ACC112 (cell line): ENCODE data around the gene DNMT3B.

Source experiments
- H2AFZ ChIP-seq: fragments of 200-600 bp; sonication (generic); one replicate; pipeline ENCODE4 v1.6.0; 2017; ENCODE audit warnings: antibody characterized with exemption, low read length; ENCODE audit not compliant: unreplicated experiment
- H3K27ac ChIP-seq: fragments of 200-600 bp; sonication (generic); 2 replicates; pipeline ENCODE4 v1.5.1; 2014; ENCODE audit warnings: low read depth, mild to moderate bottlenecking, antibody characterized with exemption, low read length, moderate library complexity
- H3K27me3 ChIP-seq: fragments of 200-600 bp; sonication (generic); 2 replicates; pipeline ENCODE4 v1.6.1; 2014; ENCODE audit warnings: mild to moderate bottlenecking, antibody characterized with exemption, low read length, moderate library complexity, mixed read lengths; ENCODE audit not compliant: insufficient read depth
- H3K36me3 ChIP-seq: fragments of 200-600 bp; sonication (generic); 2 replicates; pipeline ENCODE4 v1.6.1; 2016; ENCODE audit warnings: mild to moderate bottlenecking, antibody characterized with exemption, low read length, moderate library complexity, mixed read lengths; ENCODE audit not compliant: insufficient read depth
- H3K4me1 ChIP-seq: fragments of 200-600 bp; sonication (generic); one replicate; pipeline ENCODE4 v1.6.1; 2016; ENCODE audit warnings: low read length, mixed read lengths; ENCODE audit not compliant: insufficient read depth, unreplicated experiment, control insufficient read depth
- H3K4me3 ChIP-seq: fragments of 200-600 bp; sonication (generic); 2 replicates; pipeline ENCODE4 v1.5.1; 2014; ENCODE audit warnings: mild to moderate bottlenecking, low read depth, low read length
- H3K79me2 ChIP-seq: fragments of 200-600 bp; sonication (generic); one replicate; pipeline ENCODE4 v1.6.0; 2016; ENCODE audit warnings: low read length; ENCODE audit not compliant: control insufficient read depth, unreplicated experiment, insufficient read depth

DNMT3B gene

DNA sequence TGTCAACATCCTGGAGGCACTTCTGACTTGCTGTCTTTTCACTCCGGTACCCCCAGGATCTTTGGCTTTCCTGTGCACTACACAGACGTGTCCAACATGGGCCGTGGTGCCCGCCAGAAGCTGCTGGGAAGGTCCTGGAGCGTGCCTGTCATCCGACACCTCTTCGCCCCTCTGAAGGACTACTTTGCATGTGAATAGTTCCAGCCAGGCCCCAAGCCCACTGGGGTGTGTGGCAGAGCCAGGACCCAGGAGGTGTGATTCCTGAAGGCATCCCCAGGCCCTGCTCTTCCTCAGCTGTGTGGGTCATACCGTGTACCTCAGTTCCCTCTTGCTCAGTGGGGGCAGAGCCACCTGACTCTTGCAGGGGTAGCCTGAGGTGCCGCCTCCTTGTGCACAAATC is 45.5 kb downstream of the DNMT3B start:
- Histone ChIP-seq H3K36me3 (no peaks in the 10 kb centered on the region), H3K4me1 (no peaks in the 10 kb centered on the region), H3K4me3 (no peak overlapping the region), H2AFZ (no peak overlapping the region), H3K27me3 (no peaks in the 10 kb centered on the region), H3K79me2 (no peaks in the 10 kb centered on the region), H3K27ac (no peak overlapping the region)

DNA sequence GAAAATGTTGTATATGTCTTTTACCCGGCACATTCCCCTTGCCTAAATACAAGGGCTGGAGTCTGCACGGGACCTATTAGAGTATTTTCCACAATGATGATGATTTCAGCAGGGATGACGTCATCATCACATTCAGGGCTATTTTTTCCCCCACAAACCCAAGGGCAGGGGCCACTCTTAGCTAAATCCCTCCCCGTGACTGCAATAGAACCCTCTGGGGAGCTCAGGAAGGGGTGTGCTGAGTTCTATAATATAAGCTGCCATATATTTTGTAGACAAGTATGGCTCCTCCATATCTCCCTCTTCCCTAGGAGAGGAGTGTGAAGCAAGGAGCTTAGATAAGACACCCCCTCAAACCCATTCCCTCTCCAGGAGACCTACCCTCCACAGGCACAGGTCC is 46.3 kb downstream of the DNMT3B start:
- H3K4me1 ChIP-seq = no peaks in the 10 kb centered on the region
- H3K79me2 ChIP-seq = no peaks in the 10 kb centered on the region
- H3K27me3 ChIP-seq = no peaks in the 10 kb centered on the region
- H3K36me3 ChIP-seq = no peaks in the 10 kb centered on the region
- H2AFZ ChIP-seq = no peak overlapping the region
- no peak overlapping the region for H3K27ac ChIP-seq
- H3K4me3 ChIP-seq = no peak overlapping the region

DNA sequence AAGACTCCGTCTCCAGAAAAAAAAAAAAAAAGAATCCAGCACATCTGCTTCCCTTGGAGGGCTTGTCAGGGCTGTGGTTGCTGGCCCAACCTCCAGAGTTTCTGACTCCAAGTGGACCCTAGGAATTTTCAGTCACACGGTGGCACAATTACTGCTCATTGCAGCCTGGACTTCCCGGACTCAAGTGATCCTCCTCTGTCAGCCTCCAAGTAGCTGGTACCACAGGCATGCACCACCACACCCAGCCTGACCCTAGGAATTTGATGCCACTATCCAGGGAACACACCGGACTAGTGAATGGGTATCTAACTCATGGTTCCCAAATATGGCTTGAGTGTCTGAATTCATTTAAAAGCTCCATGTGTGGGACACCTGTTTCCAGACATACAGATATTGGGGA is 47.7 kb downstream of the DNMT3B start:
- Histone ChIP-seq H3K27ac (no peak overlapping the region), H3K36me3 (no peaks in the 10 kb centered on the region), H3K4me1 (no peaks in the 10 kb centered on the region)

DNA sequence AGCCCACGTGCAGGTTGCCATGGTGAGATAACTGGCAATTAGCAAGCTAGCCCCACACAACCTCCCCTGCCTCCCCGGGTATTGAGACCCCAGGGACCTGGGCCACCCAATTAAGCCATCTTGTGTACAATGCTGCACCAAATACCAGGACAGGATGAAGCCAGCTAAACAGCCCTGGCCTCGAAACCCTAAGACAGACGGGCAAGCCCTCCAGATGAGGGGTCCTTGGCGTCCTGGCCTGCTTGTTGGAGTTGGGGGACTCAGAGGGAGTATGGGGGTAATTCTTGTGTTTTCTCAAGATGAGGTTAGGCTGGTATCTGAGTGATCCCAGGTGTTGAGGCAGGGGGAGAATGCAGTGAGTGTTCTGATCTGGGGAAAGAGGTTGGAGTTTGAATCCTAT is 48.8 kb downstream of the DNMT3B start:
- H3K4me3 ChIP-seq = no peak overlapping the region
- H3K36me3 ChIP-seq = no peaks in the 10 kb centered on the region
- no peak overlapping the region for H3K27ac ChIP-seq

More for the DNA sequence above, 47.7 kb downstream of the DNMT3B start:
- no peak overlapping the region for H3K4me3 ChIP-seq
- H2AFZ ChIP-seq = no peak overlapping the region
- no peaks in the 10 kb centered on the region for H3K27me3 ChIP-seq
- H3K79me2 ChIP-seq = no peaks in the 10 kb centered on the region

DNA sequence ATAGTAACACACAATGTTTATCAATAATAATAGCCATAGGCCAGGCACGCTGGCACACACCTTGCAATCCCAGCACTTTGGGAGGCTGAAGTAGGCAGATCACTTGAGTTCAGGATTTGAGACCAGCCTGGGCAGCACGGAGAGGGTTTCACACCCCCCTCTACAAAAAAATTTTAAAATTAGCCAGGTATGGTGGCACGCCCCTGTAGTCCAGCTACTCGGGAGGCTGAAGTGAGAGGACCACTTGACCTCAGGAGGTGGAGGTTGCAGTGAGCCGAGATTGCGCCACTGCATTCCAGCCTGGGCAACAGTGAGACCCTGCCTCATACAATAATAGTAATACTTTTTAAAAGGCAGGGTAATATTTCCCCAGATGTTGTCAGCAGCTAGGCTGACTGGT is 49.7 kb downstream of the DNMT3B start:
- H3K27ac ChIP-seq = no peak overlapping the region
- no peaks in the 10 kb centered on the region for H3K36me3 ChIP-seq
- H3K4me1 ChIP-seq = no peaks in the 10 kb centered on the region
- H3K79me2 ChIP-seq = no peaks in the 10 kb centered on the region
- H3K4me3 ChIP-seq = no peak overlapping the region
- no peaks in the 10 kb centered on the region for H3K27me3 ChIP-seq
- no peak overlapping the region for H2AFZ ChIP-seq

More for the DNA sequence above, 48.8 kb downstream of the DNMT3B start:
- no peak overlapping the region for H2AFZ ChIP-seq
- no peaks in the 10 kb centered on the region for H3K27me3 ChIP-seq
- H3K4me1 ChIP-seq = no peaks in the 10 kb centered on the region
- no peaks in the 10 kb centered on the region for H3K79me2 ChIP-seq

DNA sequence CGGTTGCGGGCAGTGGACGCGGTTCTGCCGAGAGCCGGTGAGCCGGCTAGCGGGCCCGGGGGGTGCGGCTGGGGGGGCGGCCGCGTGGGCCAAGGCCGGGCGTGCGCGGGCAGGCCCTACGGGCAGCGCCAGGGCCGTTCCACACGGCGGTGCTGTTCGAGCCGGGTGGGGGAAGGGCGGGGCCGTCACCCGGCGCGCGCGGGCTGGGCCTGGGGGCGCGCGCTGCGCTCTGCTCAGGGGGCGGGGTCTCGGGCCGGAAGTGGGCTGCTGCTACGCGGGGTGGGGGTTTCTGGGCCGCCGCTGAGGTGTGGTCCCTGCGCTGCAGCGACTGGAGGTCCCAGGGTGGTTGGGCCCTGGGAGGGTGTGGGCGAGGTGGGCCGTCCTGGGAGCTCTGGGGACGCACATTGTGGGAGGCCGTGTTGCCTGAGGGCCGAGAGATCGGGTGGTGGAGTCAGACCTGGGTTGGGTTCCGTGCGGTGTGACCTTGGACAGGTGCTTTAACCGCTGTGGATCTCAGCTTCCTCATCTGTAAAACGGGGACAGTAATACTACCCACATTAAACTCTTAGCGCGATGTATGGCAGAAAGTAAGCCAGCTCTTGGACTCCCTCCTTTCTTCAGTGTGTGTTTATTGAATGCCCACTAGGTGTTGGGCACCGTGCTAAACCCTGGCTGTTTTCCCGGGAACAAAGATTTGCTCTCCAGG is 58.0 kb downstream of the DNMT3B start:
- H3K4me3 ChIP-seq = peak overlapping the region; percentile 92
- no peaks in the 10 kb centered on the region for H3K36me3 ChIP-seq
- H3K27me3 ChIP-seq = no peaks in the 10 kb centered on the region
- peak overlapping the region; percentile 68; the same call in 1 of the 2 replicates for H3K27ac ChIP-seq
- H3K79me2 ChIP-seq = peaks cover 51% of the 10 kb centered on the region
- peak overlapping the region; percentile 39 for H2AFZ ChIP-seq
- peaks cover 38% of the 10 kb centered on the region for H3K4me1 ChIP-seq

DNA sequence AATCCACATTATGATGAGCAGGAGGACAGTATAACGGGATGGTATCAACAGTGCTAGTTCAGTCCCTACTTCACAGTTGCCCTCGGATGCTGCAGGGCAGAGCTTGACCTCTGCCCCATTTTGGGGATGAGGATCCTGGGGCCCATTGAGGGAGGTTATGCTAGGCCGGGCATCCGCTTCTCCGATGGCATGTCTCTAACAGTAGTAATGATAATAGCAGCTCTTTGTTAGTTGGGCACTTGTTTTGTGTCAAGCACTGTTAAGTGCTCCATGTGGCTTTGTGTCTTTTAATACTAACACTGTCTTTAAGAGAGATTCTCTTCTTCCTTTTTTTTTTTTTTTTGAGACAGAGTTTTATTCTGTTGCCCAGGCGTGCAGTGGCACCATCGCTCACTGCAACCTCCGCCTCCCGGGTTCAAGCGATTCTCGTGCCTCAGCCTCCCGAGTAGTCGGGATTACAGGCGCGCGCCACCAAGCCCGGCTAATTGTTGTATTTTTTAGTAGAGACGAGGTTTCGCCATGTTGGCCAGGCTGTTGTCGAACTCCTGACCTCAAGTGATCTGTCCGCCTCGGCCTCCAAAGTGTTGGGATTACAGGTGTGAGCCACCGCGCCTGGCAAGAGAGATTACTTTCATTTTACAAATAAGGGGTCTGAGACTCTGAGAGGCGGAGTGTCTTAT is 58.7 kb downstream of the DNMT3B start:
- Histone ChIP-seq H3K27ac (peak overlapping the region; percentile 68; the same call in 1 of the 2 replicates), H3K27me3 (no peaks in the 10 kb centered on the region), H3K36me3 (no peaks in the 10 kb centered on the region), H3K4me3 (peak overlapping the region; percentile 92), H2AFZ (no peak overlapping the region), H3K79me2 (peaks cover 56% of the 10 kb centered on the region), H3K4me1 (peaks cover 38% of the 10 kb centered on the region)

DNA sequence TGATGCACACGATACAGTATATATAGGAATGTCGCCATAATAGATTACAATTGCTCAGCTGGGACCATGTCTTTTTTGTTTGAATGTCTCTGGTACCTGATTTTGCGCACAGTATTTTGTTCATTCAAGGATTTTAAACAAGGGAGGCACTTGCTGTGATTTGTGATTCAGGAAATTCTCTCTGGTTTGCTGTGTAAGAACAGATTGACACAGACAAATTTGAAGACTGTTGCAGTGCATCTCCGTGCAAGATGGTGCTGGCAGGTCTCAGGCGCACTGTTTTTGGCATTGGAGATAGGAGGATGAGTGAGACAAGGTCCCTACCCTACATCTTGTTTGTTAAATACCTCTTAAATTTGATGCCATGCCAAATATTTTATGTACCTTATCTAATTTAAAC is 60.0 kb downstream of the DNMT3B start:
- H3K4me3 ChIP-seq = peak overlapping the region; percentile 92; the same call in 1 of the 2 replicates
- H3K4me1 ChIP-seq = peaks cover 38% of the 10 kb centered on the region
- no peaks in the 10 kb centered on the region for H3K36me3 ChIP-seq
- H3K27ac ChIP-seq = peak overlapping the region; percentile 23
- peaks cover 65% of the 10 kb centered on the region for H3K79me2 ChIP-seq
- H3K27me3 ChIP-seq = no peaks in the 10 kb centered on the region
- H2AFZ ChIP-seq = no peak overlapping the region

DNA sequence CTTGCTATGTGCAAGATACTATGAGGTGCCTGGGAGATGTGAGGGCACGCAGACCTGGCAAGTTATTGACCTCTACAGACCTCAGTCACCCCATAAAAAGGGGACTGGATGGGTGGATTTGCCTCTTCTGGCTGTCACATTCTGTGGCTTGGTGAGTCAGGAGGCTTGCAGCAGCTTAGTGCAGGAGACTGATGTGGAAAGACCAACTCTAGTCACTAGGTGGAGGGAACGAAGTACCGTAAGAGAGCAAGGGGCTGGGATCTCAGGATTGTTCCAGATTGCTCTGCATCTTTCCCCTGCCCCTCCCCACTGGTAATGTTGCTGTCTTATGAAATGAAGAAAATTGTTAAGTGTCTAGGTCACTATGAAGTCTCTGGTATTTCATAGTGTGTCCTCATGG is 60.9 kb downstream of the DNMT3B start:
- H3K36me3 ChIP-seq = no peaks in the 10 kb centered on the region
- peak overlapping the region; percentile 16 for H3K4me3 ChIP-seq
- peak overlapping the region; percentile 60 for H3K27ac ChIP-seq

DNA sequence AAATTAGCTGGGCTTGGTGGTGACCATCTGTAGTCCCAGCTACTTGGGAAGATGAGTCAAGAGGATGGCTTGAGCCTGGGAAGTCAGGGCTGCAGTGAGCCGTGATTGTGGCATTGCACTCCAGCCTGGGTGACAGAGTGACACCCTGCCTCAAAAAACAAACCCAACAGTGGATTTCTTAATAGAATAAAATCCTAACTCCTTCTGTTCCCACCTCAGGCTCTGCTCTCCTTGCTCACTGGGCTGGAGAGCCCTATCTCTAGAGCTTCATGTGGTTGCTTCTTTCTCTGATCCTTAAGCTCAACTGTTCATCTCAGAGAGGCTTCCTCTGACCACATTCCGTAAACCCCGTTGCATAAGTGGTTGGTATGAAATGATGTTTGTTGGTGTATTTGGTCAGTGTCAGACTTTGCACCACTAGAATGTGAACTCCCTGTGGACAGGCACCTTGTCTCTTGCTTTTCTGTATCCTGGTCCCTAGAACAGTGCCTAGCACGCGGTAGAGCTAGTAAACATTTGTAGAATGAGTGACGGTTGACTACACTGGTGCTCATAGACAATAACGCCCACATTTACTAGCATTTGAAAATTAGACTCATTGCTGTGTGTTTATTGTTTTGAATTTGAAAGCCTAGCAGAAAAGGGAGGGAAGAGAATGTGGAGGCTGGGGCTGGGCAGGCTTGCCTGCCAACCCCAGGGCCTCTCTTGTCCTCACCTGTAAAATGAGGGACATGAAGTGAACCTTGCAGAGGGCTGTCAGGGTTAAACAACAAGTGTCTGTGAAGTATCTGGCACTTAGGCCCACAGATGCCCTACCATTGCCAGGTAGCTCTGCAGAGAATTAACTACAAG is 61.8 kb downstream of the DNMT3B start:
- peaks cover 48% of the 10 kb centered on the region for H3K4me1 ChIP-seq
- H2AFZ ChIP-seq = no peak overlapping the region
- H3K27ac ChIP-seq = peak overlapping the region; percentile 60
- peak overlapping the region; percentile 1; the same call in 1 of the 2 replicates for H3K4me3 ChIP-seq
- H3K79me2 ChIP-seq = peaks cover 79% of the 10 kb centered on the region
- no peaks in the 10 kb centered on the region for H3K36me3 ChIP-seq
- H3K27me3 ChIP-seq = no peaks in the 10 kb centered on the region

More for the DNA sequence above, 60.9 kb downstream of the DNMT3B start:
- Histone ChIP-seq H3K27me3 (no peaks in the 10 kb centered on the region), H2AFZ (no peak overlapping the region), H3K79me2 (peaks cover 70% of the 10 kb centered on the region), H3K4me1 (peaks cover 43% of the 10 kb centered on the region)
